Thyroid gland (tissue), 4 donors: ENCODE measurements around the gene SLC52A3. TPM values are rescaled to one million over a fixed set of nuclear protein-coding genes. Genes with fewer than 3 reads are reported as not detected.
"Not testable (repeated sequence)": the region's sequence is repeated elsewhere in the genome, so short reads cannot be mapped to it uniquely, and the experiment has no call there.

ENCODE experiments used
- DNase-seq, 2 donors: peaks; one replicate each; pipeline ENCODE4 v3.0.0-alpha.2; 2019
- H3K27ac ChIP-seq, 3 donors: fragments of 200-600 bp; sonication (generic); 1 replicate in 2 of 3; 2 replicates in 1 of 3; pipeline ENCODE4 v1.5.1; 2016 to 2019; ENCODE audit warnings: mild to moderate bottlenecking in 1 of 3, moderate library complexity in 1 of 3
- H3K27me3 ChIP-seq: fragments of 200-600 bp; sonication (generic); one replicate; pipeline ENCODE4 v1.5.1; 2019
- H3K36me3 ChIP-seq, 2 donors: fragments of 200-600 bp; sonication (generic); one replicate each; pipeline ENCODE4 v1.5.1; 2016 to 2019
- H3K4me1 ChIP-seq, 2 donors: fragments of 200-600 bp; sonication (generic); one replicate each; pipeline ENCODE4 v1.5.1; 2017 to 2019
- H3K4me3 ChIP-seq, 3 donors: fragments of 200-600 bp; sonication (generic); replicated peaks in 1 of 3; 1 replicate in 2 of 3; 2 replicates in 1 of 3; pipeline ENCODE4 v1.5.1; 2016; ENCODE audit warnings: mild to moderate bottlenecking in 1 of 3
- H3K9me3 ChIP-seq: fragments of 200-600 bp; sonication (generic); one replicate; pipeline ENCODE4 v1.5.1; 2017
- CTCF ChIP-seq, 6 experiments: fragments of 200-600 bp in 3 of 6; fragments of 450-650 bp in 3 of 6; sonication (generic) in 3 of 6; IDR thresholded peaks; one replicate each; pipeline ENCODE4 v1.5.1; 2016 to 2019; ENCODE audit warnings: antibody characterized with exemption in 6 of 6, mild to moderate bottlenecking in 2 of 6, inconsistent platforms in 1 of 6, moderate library complexity in 1 of 6
- POLR2A ChIP-seq, 2 donors: fragments of 450-650 bp; IDR thresholded peaks; one replicate each; pipeline ENCODE4 v1.6.1; 2017; ENCODE audit warnings: antibody characterized with exemption in 2 of 2, mild to moderate bottlenecking in 2 of 2, moderate library complexity in 1 of 2
- WGBS, 2 donors: methylation state at CpG; one replicate each; pipeline ENCODE4 v1.1.5; 2017; 5-methylcytosine and 5-hydroxymethylcytosine counted together
- intact Hi-C: fragments of 100-400 bp; cut with DNase I; formaldehyde crosslinking; loops from one replicate; pipeline ENCODE4 v1.15.1; 2023
- total RNA-seq, 4 donors: library from RNA; depleted of rRNA; stranded (reverse); fragments of >200 nt; gene quantifications; one replicate each; pipeline ENCODE4 v1.2.3, GENCODE V29; 2016

Gene SLC52A3
- total RNA-seq, 4 donors from 2014 or later, result 0.24 to 2.0 (median 0.63) TPM

GRCh38 chr20:728256-728944 lies 39.9 kb downstream of the SLC52A3 start:
- peaks cover 0 to 7% of the 10 kb centered on the region in 2 donors for H3K4me1 ChIP-seq
- no peaks in the 10 kb centered on the region for H3K36me3 ChIP-seq
- 4% methylated on average over 18 to 30 of the region's 60 CpGs for WGBS, 2 donors
- peak; percentile 47 to 48 for DNase-seq
- peak overlapping the region in 1 of 3 donors; percentile 25 for H3K4me3 ChIP-seq
- intact Hi-C loops, result no loop called here
- H3K27me3 ChIP-seq, result peaks cover 5% of the 10 kb centered on the region
- no peaks in the 10 kb centered on the region for H3K9me3 ChIP-seq
- peak in 4 of 6 experiments; percentile 23 to 58 (median 37) for TF ChIP-seq CTCF (IDR thresholded peaks at IDR 0.05)
- TF ChIP-seq POLR2A (IDR thresholded peaks at IDR 0.05), result no peak
- no peak overlapping the region for H3K27ac ChIP-seq

DNA sequence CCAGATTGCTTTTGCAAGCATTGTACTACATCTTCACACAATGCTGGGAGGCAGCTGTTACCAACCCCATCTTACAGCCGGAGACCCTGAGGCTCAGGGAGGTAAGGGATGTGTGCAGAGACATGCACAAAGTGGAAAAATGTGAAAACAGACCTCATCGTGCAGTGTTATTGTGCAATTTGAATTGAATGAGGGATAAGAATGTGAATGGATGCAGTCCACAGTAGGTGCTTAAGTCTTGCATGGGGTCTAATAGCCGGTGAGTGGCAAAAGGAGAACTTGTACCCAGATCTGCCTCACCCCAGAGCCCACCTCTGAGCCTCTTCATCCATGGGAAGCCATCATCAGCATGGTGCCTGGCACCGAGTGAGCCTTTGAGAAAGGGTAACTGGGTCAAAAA lies 42.1 kb downstream of the SLC52A3 start:
- no peak for DNase-seq
- TF ChIP-seq CTCF (IDR thresholded peaks at IDR 0.05) (no peak), POLR2A (IDR thresholded peaks at IDR 0.05) (no peak)
- no peaks in the 10 kb centered on the region for H3K36me3 ChIP-seq
- H3K4me3 ChIP-seq, result no peak overlapping the region
- peaks cover 5% of the 10 kb centered on the region for H3K27me3 ChIP-seq
- no peaks in the 10 kb centered on the region for H3K9me3 ChIP-seq
- intact Hi-C loops, result no loop called here
- 67 to 79% methylated on average over 4 of the region's 4 CpGs for WGBS, 2 donors
- H3K4me1 ChIP-seq, result peaks cover 0 to 7% of the 10 kb centered on the region in 2 donors
- H3K27ac ChIP-seq, result no peak overlapping the region

GRCh38 chr20:725491-725890 lies 42.8 kb downstream of the SLC52A3 start:
- DNase-seq, result no peak
- H3K36me3 ChIP-seq, result no peaks in the 10 kb centered on the region
- H3K4me3 ChIP-seq, result no peak overlapping the region
- TF ChIP-seq POLR2A (IDR thresholded peaks at IDR 0.05) (no peak), CTCF (IDR thresholded peaks at IDR 0.05) (no peak)
- intact Hi-C loops, result no loop called here
- peaks cover 5% of the 10 kb centered on the region for H3K27me3 ChIP-seq
- H3K9me3 ChIP-seq, result no peaks in the 10 kb centered on the region
- WGBS, 2 donors, result 96 to 97% methylated on average over 7 of the region's 7 CpGs
- no peak overlapping the region for H3K27ac ChIP-seq
- H3K4me1 ChIP-seq, result peaks cover 0 to 7% of the 10 kb centered on the region in 2 donors

DNA sequence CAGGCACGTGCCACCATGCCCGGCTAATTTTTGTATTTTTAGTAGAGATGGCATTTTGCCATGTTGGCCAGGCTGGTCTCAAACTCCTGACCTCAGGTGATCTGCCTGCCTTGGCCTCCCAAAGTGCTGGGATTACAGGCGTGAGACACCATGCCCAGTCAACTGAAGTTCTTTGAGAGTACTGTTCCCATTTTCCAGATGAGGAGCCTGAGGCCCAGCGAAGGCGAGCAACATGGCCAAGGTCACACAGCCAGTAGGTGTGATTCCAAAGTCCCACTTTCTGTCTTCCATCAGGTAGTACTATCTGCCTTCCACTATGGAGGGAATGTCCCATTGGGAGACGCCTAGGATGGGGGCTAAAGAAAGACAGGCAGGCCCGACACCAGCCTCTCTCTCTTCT lies 43.5 kb downstream of the SLC52A3 start:
- WGBS, 2 donors, result 61 to 64% methylated on average over 6 to 7 of the region's 7 CpGs
- H3K27ac ChIP-seq, H3K4me1 ChIP-seq, DNase-seq, intact Hi-C loops, H3K9me3 ChIP-seq, H3K27me3 ChIP-seq, H3K36me3 ChIP-seq, H3K4me3 ChIP-seq: not testable (repeated sequence)

GRCh38 chr20:723756-724155 lies 44.5 kb downstream of the SLC52A3 start:
- Histone ChIP-seq H3K4me3 (no peak overlapping the region), H3K27me3 (peaks cover 5% of the 10 kb centered on the region), H3K9me3 (no peaks in the 10 kb centered on the region), H3K27ac (no peak overlapping the region), H3K4me1 (peaks cover 0 to 7% of the 10 kb centered on the region in 2 donors), H3K36me3 (no peaks in the 10 kb centered on the region)
- no peak for DNase-seq
- intact Hi-C loops, result no loop called here
- 68 to 70% methylated on average over 5 to 7 of the region's 8 CpGs for WGBS, 2 donors
- TF ChIP-seq CTCF (IDR thresholded peaks at IDR 0.05) (no peak), POLR2A (IDR thresholded peaks at IDR 0.05) (no peak)
